Testis (tissue), 3 donors: ENCODE measurements around the gene ZBTB20. TPM values are rescaled to one million over a fixed set of nuclear protein-coding genes. Genes with fewer than 3 reads are reported as not detected.

Source experiments
- DNase-seq: peaks from one replicate; pipeline ENCODE4 v3.0.0-alpha.2; 2019
- H3K27ac ChIP-seq, 2 donors: fragments of 200-600 bp; sonication (generic); one replicate each; pipeline ENCODE4 v1.5.1; 2019
- H3K27me3 ChIP-seq: fragments of 200-600 bp; sonication (generic); one replicate; pipeline ENCODE4 v1.5.1; 2019
- H3K36me3 ChIP-seq: fragments of 200-600 bp; sonication (generic); one replicate; pipeline ENCODE4 v1.5.1; 2017; ENCODE audit warnings: low read depth; ENCODE audit errors: missing control alignments
- H3K4me1 ChIP-seq: fragments of 200-600 bp; sonication (generic); one replicate; pipeline ENCODE4 v1.5.1; 2019
- H3K4me3 ChIP-seq, 2 donors: fragments of 200-600 bp; sonication (generic); one replicate each; pipeline ENCODE4 v1.5.1; 2017 to 2019
- H3K9me3 ChIP-seq: fragments of 200-600 bp; sonication (generic); one replicate; pipeline ENCODE4 v1.5.1; 2017
- CTCF ChIP-seq, 3 experiments: fragments of 450-650 bp in 2 of 3; fragments of 200-600 bp in 1 of 3; sonication (generic) in 1 of 3; IDR thresholded peaks; one replicate each; pipeline ENCODE4 v1.5.1; 2016 to 2019; ENCODE audit warnings: antibody characterized with exemption in 3 of 3, mild to moderate bottlenecking in 2 of 3, moderate library complexity in 1 of 3
- POLR2A ChIP-seq: fragments of 450-650 bp; IDR thresholded peaks from one replicate; pipeline ENCODE4 v1.6.1; 2017; ENCODE audit warnings: antibody characterized with exemption, mild to moderate bottlenecking, moderate library complexity
- WGBS, 2 donors: methylation state at CpG; one replicate each; pipeline ENCODE4 v1.1.5; 2018; 5-methylcytosine and 5-hydroxymethylcytosine counted together
- intact Hi-C: fragments of 100-400 bp; cut with DNase I; formaldehyde crosslinking; loops from one replicate; pipeline ENCODE4 v1.15.1; 2023; ENCODE audit warnings: low total_unique reads
- polyA plus RNA-seq: library from polyadenylated mRNA; stranded (reverse); fragments of 350-450 nt; fragmentation: Illumina TruSeq; extraction: RNeasy Lipid Tissue Mini Kit (QIAGEN cat#74804); gene quantifications from one replicate; pipeline ENCODE4 v1.2.3, GENCODE V29; 2014; ENCODE audit warnings: low read depth, low replicate concordance; ENCODE audit not compliant: insufficient read depth
- total RNA-seq, 2 donors: library from RNA; depleted of rRNA; stranded (reverse); fragments of >200 nt; gene quantifications; one replicate each; pipeline ENCODE4 v1.2.3, GENCODE V29; 2016

ZBTB20 gene
- total and polyA plus RNA-seq, 3 donors from 2014 or later: 36.8 to 179 (median 126) TPM

- Histone ChIP-seq H3K9me3 (no peaks in the 10 kb centered on the region), H3K27ac (peak overlapping the region; percentile 75 to 82), H3K4me3 (no peak overlapping the region), H3K4me1 (no peaks in the 10 kb centered on the region), H3K27me3 (no peaks in the 10 kb centered on the region), H3K36me3 (no peaks in the 10 kb centered on the region)
- TF ChIP-seq POLR2A: no peak
- TF ChIP-seq CTCF (IDR thresholded peaks at IDR 0.05): no peak
- intact Hi-C loops: no loop called here
- no peak for DNase-seq
- WGBS, 2 donors: 36 to 65% methylated on average over 4 of the region's 4 CpGs
Measured at GRCh38 chr3:114585687-114586086, 561.4 kb downstream of the ZBTB20 start.

- peak; percentile 59 for DNase-seq
- TF ChIP-seq POLR2A (no peak), CTCF (IDR thresholded peaks at IDR 0.05) (no peak)
Measured at GRCh38 chr3:114584734-114585371, 562.2 kb downstream of the ZBTB20 start.

DNA sequence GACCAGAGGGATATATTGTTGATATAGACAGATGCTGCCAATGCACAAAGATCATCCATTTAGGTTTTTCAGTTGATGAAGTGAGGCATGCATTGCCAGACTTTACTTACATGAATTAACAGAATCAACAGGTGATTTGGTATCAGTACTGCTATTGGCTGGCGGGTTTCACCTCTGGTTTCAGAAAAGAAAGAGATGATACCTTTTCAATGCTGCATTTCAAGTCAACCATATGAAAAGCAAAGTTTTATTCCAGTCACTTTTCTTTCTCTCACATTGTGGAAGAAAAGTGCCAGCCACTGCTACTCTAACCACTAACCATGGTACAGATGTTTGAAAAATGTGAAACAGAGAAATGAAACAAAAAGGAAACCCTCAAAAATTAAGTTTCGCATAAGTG lies 564.2 kb downstream of the ZBTB20 start:
- intact Hi-C loops: no loop called here
- WGBS, 2 donors: 97 to 98% methylated on average over 2 of the region's 2 CpGs
- H3K9me3 ChIP-seq: no peaks in the 10 kb centered on the region
- no peak for TF ChIP-seq POLR2A
- TF ChIP-seq CTCF (IDR thresholded peaks at IDR 0.05): no peak
- H3K27ac ChIP-seq: peak overlapping the region in 1 of 2 donors; percentile 20
- H3K4me3 ChIP-seq: no peak overlapping the region
- DNase-seq: no peak
- H3K4me1 ChIP-seq: no peaks in the 10 kb centered on the region
- H3K36me3 ChIP-seq: no peaks in the 10 kb centered on the region
- H3K27me3 ChIP-seq: no peaks in the 10 kb centered on the region

More at GRCh38 chr3:114584734-114585371, 562.2 kb downstream of the ZBTB20 start:
- Histone ChIP-seq H3K27me3 (no peaks in the 10 kb centered on the region), H3K9me3 (no peaks in the 10 kb centered on the region), H3K36me3 (no peaks in the 10 kb centered on the region), H3K4me3 (no peak overlapping the region), H3K27ac (peak overlapping the region; percentile 75 to 82), H3K4me1 (no peaks in the 10 kb centered on the region)
- 24 to 35% methylated on average over 6 of the region's 6 CpGs for WGBS, 2 donors
- intact Hi-C loops: no loop called here

GRCh38 chr3:114572364-114573062 lies 574.6 kb downstream of the ZBTB20 start:
- no peaks in the 10 kb centered on the region for H3K4me1 ChIP-seq
- H3K27ac ChIP-seq: no peak overlapping the region
- no peak for DNase-seq
- WGBS, 2 donors: 66% methylated on average over 3 of the region's 3 CpGs
- TF ChIP-seq POLR2A (no peak), CTCF (IDR thresholded peaks at IDR 0.05) (no peak)
- no peaks in the 10 kb centered on the region for H3K27me3 ChIP-seq
- intact Hi-C loops: no loop called here
- H3K4me3 ChIP-seq: no peak overlapping the region
- H3K9me3 ChIP-seq: no peaks in the 10 kb centered on the region
- no peaks in the 10 kb centered on the region for H3K36me3 ChIP-seq
